RKO (cell line): ENCODE data around the gene EIPR1.

ENCODE experiments used
- DNase-seq: peaks from one replicate; pipeline ENCODE4 v3.0.0-alpha.2; 2016; ENCODE audit warnings: low spot score

EIPR1 gene

GRCh38 chr2:3324036-3324386, 53.6 kb downstream of the EIPR1 start:
- no peak for DNase-seq

DNA sequence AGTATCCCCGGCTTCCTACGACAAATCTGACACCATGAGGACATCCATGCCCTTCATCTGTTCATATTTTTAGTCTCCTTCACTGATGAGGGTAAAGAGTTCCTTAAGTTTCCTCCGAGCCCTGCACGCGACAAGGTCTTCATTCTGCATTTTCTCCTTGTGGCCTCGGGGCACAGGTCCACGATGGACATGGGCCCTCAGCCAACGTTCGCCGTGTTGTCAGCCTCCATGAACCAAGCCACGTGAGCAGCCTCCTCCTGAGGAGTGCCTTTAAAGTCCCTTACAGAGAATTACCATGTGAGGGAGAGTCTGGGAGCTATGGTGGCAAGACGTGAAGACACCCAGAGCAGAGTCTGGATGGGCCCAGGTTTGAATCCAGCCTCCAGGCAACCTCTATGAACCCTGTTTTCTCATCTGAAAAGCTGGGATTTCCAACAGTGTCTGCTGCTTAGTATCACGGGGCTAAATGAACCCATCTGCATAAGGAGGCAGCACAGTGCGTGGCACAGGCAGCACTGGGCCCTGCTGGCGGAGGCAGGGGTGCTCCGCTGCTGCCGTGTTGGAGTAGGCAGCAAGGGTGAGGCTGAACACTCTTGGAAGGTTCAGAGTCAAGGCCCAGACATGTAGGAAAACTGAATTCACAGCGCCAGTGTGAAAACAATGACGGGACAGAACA, 54.1 kb downstream of the EIPR1 start:
- no peak for DNase-seq

GRCh38 chr2:3322311-3322970, 55.2 kb downstream of the EIPR1 start:
- DNase-seq = no peak

- DNase-seq = no peak
These were observed 55.8 kb downstream of the EIPR1 start for GRCh38 chr2:3321825-3322224.

GRCh38 chr2:3320910-3321605, 56.6 kb downstream of the EIPR1 start:
- DNase-seq = no peak

GRCh38 chr2:3319745-3320566, 57.7 kb downstream of the EIPR1 start:
- no peak for DNase-seq

DNA sequence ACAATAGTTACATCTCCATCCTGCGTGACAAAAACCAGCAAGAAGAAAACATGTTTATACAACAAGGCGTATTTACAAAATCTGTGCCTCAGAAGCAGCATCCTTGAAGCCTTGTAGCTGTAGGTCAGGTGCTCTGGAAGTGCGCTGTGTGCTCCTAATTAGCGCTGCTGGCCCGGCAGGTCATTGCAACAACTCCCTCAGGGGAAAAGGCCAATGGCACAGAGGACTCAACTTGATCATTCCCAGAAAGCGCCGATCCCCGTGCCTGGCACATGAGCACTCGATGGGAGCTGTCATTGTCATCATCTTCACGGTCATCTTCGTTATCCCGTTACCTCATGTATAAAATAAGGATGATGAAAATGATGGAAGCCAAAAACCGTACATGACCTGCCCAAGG, 58.5 kb downstream of the EIPR1 start:
- DNase-seq = no peak

DNA sequence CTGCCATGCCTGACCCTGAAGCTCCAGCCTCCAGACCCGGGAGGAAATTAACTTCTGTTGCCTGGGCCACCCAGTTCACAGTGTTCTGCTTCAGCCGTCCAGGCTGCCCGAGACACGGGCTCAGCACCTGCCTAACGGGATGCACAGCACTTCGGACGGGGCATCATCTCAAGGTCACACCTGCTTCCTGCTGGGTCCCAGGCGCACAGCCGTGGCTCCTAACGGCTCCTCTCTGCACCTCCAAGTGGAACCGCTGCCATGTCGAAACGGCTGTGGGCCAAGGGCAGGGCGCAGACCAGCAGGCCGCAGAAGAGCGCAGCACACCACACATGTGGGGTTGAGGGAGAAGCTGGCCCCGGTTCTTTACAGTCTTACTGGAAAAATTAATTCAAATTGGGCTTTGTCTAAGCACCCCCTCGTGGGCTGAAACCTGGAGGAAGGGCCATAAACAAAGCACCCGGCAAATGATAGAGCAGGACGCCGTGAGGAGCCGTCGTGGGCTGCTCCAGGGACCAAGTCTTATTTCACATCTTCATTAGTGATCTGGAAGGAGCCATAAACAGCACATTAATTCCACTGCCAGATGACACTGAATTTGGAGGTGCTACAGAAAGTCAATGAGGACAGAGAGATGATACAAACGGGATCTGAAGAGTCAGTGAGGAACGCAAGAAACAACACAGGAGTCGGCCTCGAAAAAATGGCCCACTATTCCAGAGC, 59.6 kb downstream of the EIPR1 start:
- DNase-seq = no peak

DNA sequence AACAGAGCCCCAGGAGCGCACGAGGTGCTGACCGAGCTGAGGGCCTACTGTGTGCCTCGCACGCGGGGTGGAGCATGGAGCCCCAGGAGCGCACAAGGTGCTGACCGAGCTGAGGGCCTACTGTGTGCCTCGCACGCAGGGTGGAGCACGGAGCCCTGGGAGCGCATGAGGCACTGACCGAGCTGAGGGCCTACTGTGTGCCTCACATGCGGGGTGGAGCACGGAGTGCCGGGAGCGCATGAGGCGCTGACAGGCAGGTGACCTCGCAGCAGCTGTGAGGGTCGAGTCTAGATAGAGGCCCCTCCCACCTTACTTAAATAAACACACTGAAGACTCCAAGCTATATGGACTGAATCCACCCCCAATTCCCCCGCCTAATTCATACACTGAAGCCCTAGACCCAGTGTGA, 60.3 kb downstream of the EIPR1 start:
- no peak for DNase-seq

DNA sequence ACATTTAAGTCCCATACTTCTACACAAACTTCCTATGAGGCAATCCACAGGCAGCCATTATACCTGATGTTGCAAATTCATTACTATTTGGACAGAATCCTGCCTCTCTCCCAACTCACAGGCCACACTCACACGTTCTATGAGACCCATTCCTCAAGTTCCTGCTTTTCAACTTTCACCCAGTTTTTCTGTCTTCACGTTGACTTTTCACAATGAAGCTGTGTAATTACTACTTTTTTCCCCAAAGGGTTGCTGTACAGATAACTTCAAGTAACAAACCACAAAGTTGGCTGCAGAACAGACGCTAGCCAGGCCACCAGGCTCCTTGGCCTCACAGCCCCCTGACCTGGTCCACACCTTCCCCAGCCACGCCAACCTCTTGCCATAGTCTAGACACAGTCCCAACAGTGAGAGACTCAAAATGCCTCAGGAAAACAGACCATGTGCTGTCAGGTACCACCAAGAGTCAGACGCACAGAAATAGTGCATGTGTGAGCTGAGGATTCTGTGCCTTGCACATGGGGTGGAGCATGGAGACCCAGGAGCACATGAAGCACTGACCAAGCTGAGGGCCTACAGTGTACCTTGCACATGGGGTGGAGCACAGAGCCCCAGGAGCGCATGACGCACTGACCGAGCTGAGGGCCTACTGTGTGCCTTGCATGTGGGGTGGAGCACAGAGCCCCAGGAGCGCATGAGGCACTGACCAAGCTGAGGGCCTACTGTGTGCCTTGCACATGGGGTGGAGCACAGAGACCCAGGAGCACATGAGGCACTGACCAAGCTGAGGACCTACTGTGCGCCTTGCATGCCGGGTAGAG, 61.0 kb downstream of the EIPR1 start:
- DNase-seq = no peak

GRCh38 chr2:3314626-3315025, 63.0 kb downstream of the EIPR1 start:
- DNase-seq = no peak

DNA sequence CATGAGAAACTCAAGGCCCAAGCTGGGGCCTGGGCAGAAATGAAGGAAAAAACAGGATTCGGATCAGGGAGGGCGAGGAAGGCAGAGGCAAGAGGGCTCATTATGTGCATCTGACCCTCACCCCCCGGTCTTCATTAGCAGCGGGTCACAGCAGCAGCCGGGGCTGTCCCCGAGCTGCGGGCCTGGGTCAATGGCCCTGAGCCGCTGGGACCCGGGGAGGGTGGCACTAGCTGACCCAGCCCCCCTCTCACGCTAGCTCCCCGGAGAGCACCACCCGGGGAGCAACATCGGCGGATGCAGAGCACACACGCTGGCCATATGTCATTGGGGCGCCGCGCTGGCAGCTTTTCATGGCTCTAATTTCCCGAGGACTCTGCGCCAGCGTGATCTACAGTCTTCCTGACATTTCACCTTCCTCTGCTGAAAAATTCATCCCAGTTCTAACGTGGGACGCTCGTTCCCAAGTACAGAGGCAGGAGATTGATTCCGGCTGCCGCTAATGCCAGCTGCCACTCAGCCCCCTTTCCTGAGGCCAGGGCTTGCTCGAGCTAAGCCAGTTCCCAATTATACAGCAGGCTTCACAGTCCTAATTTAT, 63.7 kb downstream of the EIPR1 start:
- no peak for DNase-seq

GRCh38 chr2:3312576-3313345, 64.9 kb downstream of the EIPR1 start:
- no peak for DNase-seq

GRCh38 chr2:3311601-3312000, 66.0 kb downstream of the EIPR1 start:
- DNase-seq = no peak

DNA sequence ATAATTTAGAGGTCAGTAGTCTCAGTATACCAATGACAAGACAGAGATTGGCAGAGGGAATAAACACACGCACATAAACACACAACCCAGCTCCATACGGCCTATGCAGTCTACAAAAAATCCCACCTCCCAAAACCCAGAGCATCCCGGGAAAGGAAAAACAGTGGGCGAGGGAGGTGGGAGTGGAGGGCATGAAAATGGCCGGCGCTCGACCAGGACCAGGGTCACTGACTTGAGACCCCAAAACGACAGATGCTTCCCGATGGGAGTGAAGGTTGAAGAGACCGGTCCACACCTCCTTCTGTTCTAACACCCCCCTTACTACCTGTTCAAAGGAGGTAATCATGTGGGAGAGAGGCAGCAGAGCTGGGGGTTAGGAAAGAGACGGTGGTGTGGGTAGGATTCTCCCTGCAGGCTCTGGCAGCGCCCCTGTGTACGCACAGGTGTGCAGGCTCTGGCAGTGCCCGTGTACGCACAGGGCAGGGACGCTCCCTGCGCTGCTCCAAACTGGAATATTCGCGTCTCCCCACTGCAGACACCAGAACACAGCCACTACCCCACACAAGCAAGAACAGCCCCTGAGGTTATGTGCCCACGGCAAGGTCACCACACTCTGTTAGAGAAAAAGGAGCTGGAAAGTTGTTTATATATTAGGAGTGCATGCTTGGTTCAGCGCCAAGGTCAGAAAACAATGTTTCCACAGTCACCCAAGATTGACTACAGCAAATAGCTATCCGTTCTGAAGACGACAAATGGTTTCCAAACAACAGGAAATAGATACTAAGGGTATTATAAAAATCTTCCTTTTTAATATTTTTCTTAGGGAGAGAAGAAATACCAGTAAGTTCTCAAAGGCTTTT, 67.9 kb downstream of the EIPR1 start:
- no peak for DNase-seq

- no peak for DNase-seq
These were observed 69.7 kb downstream of the EIPR1 start for GRCh38 chr2:3307901-3308300.

- DNase-seq = no peak
These were observed 70.4 kb downstream of the EIPR1 start for GRCh38 chr2:3307236-3307635.

- no peak for DNase-seq
These were observed 71.7 kb downstream of the EIPR1 start for GRCh38 chr2:3305952-3306351.

DNA sequence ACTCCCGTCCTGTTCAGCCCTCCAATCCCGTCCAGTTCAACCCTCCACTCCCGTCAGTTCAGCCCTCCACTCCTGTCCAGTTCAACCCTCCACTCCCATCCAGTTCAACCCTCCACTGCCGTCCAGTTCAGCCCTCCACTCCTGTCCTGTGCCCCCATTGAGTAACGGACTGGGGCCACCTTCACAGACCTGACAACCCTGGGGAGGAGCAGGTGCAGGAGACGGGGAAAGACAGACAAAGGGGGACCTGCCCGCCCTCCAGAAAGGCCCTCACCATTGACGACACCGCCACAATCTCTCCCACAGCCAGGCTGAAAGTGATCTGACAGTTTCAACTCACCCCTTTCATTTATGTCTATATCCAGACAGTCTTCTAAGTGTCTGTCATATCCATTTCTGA, 72.2 kb downstream of the EIPR1 start:
- no peak for DNase-seq
